Activated CD8-positive, alpha-beta T cell treated with anti-CD3 and anti-CD28 coated beads for 36 hours (primary cell): ENCODE results near the gene WDR54. TPM values are rescaled to one million over a fixed set of nuclear protein-coding genes. Genes with fewer than 3 reads are reported as not detected.

ENCODE experiments used
- ATAC-seq: fragments of 200-7000 bp; cut with Tn5 transposase; one replicate; pipeline ENCODE4 v1.10.0; 2021; ENCODE audit warnings: mild to moderate bottlenecking, moderate library complexity
- CTCF ChIA-PET: fragments of 350-600 bp; sonication (Branson Sonifier 250); formaldehyde crosslinking; loops from one replicate; lab custom pipeline; 2021; ENCODE audit warnings: antibody characterized with exemption; lab: Charles Lee
- POLR2A ChIA-PET: fragments of 350-600 bp; sonication (Branson Sonifier 250); formaldehyde crosslinking; loops from one replicate; lab custom pipeline; 2021; ENCODE audit warnings: antibody characterized with exemption; lab: Charles Lee
- DNase-seq: peaks from one replicate; pipeline ENCODE4 v3.0.0-alpha.2; 2020
- H3K27ac Mint-ChIP-seq: one replicate; pipeline ENCODE4 v1.8.0; 2021; ENCODE audit warnings: mild to moderate bottlenecking, mixed read lengths
- H3K27me3 Mint-ChIP-seq: one replicate; pipeline ENCODE4 v1.8.0; 2021; ENCODE audit warnings: mixed read lengths
- H3K36me3 Mint-ChIP-seq: one replicate; pipeline ENCODE4 v1.8.0; 2021; ENCODE audit warnings: low read depth, mixed read lengths
- H3K4me1 Mint-ChIP-seq: one replicate; pipeline ENCODE4 v1.8.0; 2021; ENCODE audit warnings: low read depth, mixed read lengths
- H3K4me3 Mint-ChIP-seq: one replicate; pipeline ENCODE4 v1.8.0; 2021; ENCODE audit warnings: mild to moderate bottlenecking, moderate library complexity, mixed read lengths
- H3K9me3 Mint-ChIP-seq: one replicate; pipeline ENCODE4 v1.8.0; 2021; ENCODE audit warnings: mixed read lengths
- CTCF ChIP-seq: fragments of 200-600 bp; IDR thresholded peaks from one replicate; pipeline ENCODE4 v1.8.0; 2022; ENCODE audit warnings: antibody characterized with exemption, mild to moderate bottlenecking
- intact Hi-C: fragments of 100-400 bp; cut with micrococcal nuclease; formaldehyde crosslinking; loops from one replicate; pipeline ENCODE4 v1.10.0; 2022
- total RNA-seq, 2 experiments: library from RNA; stranded (reverse); gene quantifications; one replicate each; pipeline ENCODE4 v1.2.3, GENCODE V29; 2021

The WDR54 gene
- total RNA-seq, 2 experiments from 2014 or later: 129 to 132 TPM

- Mint-ChIP-seq H3K27me3 (no peaks in the 10 kb centered on the region), H3K9me3 (no peaks in the 10 kb centered on the region), H3K36me3 (peaks cover 16% of the 10 kb centered on the region), H3K4me3 (no peak overlapping the region), H3K4me1 (peaks cover 8% of the 10 kb centered on the region), H3K27ac (no peak overlapping the region)
- ATAC-seq: no peak
- intact Hi-C loops: no loop called here
- TF ChIP-seq CTCF: no peak
- DNase-seq: no peak
- ChIA-PET CTCF (interaction anchor here (1.0 kb wide), 1 partner anchor 92 kb away, joined by 3 read pairs; no protein-coding TSS in a partner anchor), POLR2A (interaction anchor here (1.1 kb wide), 1 partner anchor 13 kb away, joined by 3 read pairs; no protein-coding TSS in a partner anchor)
Observed at GRCh38 chr2:74427551-74427950, 6.0 kb downstream of the WDR54 start.

- no peak for ATAC-seq
- ChIA-PET CTCF (interaction anchor here (1.2 kb wide), 1 partner anchor 14 kb away, joined by 3 read pairs; no protein-coding TSS in a partner anchor), POLR2A (no interaction called here)
- no peaks in the 10 kb centered on the region for H3K27me3 Mint-ChIP-seq
- DNase-seq: no peak
- intact Hi-C loops: no loop called here
- no peaks in the 10 kb centered on the region for H3K9me3 Mint-ChIP-seq
- TF ChIP-seq CTCF: no peak
- H3K27ac Mint-ChIP-seq: no peak overlapping the region
- no peak overlapping the region for H3K4me3 Mint-ChIP-seq
- H3K4me1 Mint-ChIP-seq: no peaks in the 10 kb centered on the region
- peaks cover 7% of the 10 kb centered on the region for H3K36me3 Mint-ChIP-seq
Observed at GRCh38 chr2:74428675-74429074, 7.1 kb downstream of the WDR54 start.

- H3K27me3 Mint-ChIP-seq: no peaks in the 10 kb centered on the region
- ATAC-seq (no peak), DNase-seq (no peak)
- no peak overlapping the region for H3K27ac Mint-ChIP-seq
- no peaks in the 10 kb centered on the region for H3K9me3 Mint-ChIP-seq
- peaks cover 5% of the 10 kb centered on the region for H3K36me3 Mint-ChIP-seq
- no peak for TF ChIP-seq CTCF
- intact Hi-C loops: no loop called here
- POLR2A ChIA-PET: interaction anchor here (1.0 to 1.6 kb wide), 2 partner anchors 9 to 25 kb away, joined by 3 to 4 read pairs; partner anchors contain the start of genes C2orf81 and INO80B
- H3K4me1 Mint-ChIP-seq: no peaks in the 10 kb centered on the region
- no peak overlapping the region for H3K4me3 Mint-ChIP-seq
- CTCF ChIA-PET: interaction anchor here (1.2 kb wide), 1 partner anchor 13 kb away, joined by 3 read pairs; no protein-coding TSS in a partner anchor
Observed at GRCh38 chr2:74429487-74430451, 8.2 kb downstream of the WDR54 start.

- H3K36me3 Mint-ChIP-seq: peaks cover under 1% of the 10 kb centered on the region
- H3K27ac Mint-ChIP-seq: no peak overlapping the region
- POLR2A ChIA-PET: interaction anchor here (1.6 kb wide), 1 partner anchor 10 kb away, joined by 4 read pairs; the partner anchor contains the start of gene C2orf81
- no peak for DNase-seq
- intact Hi-C loops: no loop called here
- no peak for TF ChIP-seq CTCF
- H3K4me1 Mint-ChIP-seq: no peaks in the 10 kb centered on the region
- CTCF ChIA-PET: interaction anchor here (1.9 kb wide), 1 partner anchor 10 kb away, joined by 6 read pairs; no protein-coding TSS in a partner anchor
- no peak overlapping the region for H3K4me3 Mint-ChIP-seq
- no peak for ATAC-seq
- no peaks in the 10 kb centered on the region for H3K27me3 Mint-ChIP-seq
- no peaks in the 10 kb centered on the region for H3K9me3 Mint-ChIP-seq
Observed at GRCh38 chr2:74430502-74430901, 9.0 kb downstream of the WDR54 start.
